Measurements from ENCODE around the gene AXIN2.

Gene AXIN2

DNA sequence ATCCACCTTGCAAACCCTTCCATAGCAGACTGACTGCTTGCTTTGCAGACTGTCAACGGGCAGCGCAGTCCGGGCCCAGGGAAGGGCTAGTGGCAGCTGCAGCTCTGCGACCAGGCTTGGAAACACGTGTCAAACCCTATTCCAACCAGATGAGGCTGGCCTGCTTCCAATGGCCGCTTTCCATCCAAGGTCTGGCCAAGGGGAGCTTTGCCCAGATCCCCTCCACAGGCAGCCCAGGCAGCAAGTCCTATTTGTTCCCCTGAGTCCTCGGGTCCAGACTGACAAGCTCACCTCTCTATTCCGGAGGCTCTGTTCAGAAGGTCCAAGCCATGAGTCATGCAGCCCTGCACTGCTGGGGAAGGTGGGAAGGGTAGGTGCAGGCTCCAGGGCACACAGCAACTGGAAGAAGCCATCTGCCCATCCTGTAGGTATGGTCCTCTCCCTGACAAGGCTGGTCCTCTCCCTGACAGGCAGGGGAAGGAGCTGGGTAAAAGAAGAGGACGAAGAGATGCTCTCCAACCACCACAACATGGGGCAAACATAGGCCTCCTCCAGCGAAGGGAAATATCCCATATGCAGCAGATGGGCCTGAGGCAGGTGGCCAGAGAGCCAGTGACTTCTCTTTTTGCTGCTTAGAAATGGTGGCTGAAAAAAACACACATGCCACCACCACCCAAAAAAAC lies 22.6 kb upstream of the AXIN2 start:
- DNase-seq = no peak

DNA sequence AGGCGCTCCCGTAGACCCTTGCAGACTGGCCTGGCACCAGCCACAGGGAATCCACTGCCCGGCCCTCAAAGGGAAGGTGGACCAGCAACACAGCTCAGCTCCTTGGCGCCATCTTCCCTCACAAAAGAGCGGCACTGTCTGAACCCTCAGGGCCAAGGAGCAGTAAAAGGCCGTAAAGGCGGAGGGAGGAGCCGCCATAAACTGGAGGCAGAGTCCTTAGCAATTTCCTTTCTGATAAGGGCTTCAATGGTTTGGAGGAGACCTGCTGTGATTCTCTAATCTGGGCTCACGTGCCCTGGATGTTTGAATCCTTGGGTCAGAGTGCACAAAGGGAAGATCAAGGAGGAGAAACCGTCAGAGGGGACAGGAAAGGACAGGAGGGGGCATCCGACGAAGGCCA lies 15.5 kb upstream of the AXIN2 start:
- no peak for DNase-seq

DNA sequence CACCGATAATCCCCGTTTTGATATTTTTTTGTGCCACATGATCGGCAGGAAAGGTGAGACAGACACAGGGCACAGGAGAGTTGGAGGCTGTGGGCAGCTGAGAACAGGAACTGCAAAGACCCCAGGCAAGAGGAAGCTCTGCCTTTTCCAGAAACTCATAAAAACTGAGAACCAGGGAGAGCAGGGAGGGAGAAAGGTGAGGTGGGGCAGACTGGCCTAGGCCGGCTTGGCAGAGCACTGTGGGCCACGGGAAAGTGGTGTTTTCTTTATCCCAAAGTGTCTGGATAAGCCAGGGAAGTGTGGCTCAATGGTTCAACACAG lies 11.8 kb upstream of the AXIN2 start:
- no peak for DNase-seq

DNA sequence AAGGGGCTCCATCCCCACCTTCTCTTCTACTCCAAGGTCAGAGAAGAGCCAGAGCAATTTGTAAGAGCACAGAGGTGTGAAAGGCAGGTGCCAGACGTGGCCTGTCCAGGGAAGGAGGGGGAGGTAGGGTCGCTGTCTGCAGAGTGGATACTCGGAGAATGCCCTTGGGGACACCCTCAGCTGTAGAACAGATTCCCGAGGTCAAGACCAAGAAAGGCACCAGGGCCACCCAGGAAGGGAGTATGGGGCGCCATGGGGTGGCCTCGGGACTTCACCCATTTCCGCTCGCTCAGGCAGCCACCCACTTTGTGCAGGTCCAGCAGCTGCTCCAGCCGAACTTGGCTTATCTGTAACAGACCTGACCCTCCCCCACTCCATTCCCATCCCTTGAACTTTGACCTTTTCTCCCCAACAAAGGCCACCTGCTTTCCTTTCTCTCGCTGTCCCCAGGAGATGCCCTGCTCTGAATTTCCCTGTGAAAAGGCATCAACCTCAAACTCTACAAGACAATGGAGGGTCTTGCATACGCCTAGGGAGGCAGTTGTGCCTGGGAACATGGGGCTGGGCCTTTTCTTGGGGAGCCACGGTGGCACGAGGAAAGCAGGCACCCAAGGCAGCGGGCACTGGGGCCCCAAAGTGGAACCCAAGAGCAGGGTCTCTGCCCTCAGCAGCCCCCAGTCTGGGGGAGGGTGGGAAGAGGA lies 11.3 kb upstream of the AXIN2 start:
- DNase-seq = no peak

DNA sequence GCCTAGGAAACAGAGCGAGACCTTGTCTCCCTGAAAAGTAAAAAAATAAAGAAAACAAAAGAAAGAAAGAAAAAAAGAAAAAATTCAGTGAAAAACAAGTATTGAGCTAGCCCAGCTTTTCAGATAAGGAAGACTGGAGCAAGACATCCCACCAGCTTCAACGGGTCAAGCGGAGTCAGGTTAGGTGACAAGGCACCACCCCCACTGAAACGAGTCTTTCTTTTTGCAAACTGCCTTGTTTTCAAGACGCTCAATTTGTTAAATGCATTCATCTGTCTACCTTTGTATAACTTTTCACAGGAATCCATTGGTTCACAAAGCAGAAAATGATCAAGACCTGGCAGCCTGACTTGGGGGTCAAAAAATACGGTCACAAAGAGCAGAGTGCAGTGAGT lies 10.7 kb upstream of the AXIN2 start:
- DNase-seq = no peak

DNA sequence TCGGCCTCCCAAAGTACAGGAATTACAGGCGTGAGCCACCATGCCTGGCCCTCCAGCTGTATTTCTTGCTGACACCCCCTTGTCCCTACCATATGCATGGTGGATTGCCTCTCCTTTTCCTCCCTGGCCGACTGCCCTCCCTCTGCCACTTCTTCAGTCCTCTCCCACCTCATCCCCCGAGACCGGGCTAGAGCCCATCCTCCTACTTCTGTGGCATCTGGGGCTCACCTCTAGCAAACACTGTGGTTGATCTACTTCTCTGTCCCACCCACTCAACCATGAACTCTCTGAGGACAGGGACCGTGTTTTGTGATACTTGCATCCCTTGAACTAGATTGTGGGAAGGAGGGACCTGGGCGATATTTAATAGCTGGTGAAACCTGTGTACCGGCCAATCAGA lies 7.5 kb upstream of the AXIN2 start:
- DNase-seq = no peak

DNA sequence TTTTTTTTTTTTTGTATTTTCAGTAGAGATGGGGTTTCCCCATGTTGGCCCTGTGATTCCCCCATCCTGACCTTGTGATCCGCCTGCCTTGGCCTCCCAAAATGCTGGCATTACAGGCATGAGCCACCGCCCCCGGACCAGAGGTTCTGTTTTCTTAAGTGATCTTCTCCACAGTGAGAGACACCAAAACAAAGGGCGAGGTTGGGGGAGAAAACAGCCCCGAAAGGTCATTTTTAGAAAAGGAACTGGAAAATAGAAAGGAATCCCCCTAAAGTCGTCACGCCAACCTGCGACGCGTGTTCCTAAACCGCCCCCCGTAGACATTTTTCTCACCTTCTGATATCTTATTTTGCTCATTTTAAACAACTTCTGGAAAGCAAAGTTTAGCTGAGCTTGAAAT lies 6.1 kb upstream of the AXIN2 start:
- no peak for DNase-seq

DNA sequence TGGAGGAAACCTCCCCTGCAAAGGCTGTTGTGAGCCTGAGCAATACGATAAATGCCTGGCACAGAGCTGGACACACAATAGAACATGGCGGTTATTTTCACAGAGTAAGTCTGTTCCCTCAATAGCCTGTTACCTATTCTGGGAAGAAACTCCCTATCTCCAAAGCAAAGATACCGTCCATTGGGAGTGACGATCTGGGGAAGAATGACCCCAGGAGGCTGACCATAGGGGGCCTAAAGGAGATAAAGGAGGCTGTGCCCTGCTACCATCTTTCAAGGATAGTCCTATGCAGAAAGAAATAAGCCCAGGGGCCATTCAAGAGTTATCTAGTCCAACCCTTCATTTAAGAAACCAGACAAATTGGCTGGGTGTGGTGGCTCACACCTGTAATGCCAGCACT lies 4.1 kb upstream of the AXIN2 start:
- no peak for DNase-seq

DNA sequence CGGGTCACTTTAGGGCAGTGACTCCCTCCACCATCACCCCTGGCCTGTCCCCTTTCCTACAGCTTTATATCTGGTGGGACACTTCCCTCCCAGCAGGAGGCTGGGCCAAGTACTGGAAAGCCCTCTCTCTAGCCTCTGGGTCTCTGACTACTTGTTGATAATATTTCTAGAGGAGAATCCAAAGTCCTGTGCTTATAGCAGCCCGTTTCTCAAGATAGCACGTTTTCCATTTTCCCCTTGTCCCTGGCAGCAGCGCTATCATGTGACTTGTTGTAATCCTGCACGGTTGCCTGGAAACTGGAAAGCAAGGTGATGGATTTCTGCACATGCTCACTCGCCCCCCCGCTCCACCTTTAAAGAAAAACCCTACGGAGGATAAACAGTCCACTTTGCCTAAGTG lies 3.3 kb upstream of the AXIN2 start:
- DNase-seq = no peak

DNA sequence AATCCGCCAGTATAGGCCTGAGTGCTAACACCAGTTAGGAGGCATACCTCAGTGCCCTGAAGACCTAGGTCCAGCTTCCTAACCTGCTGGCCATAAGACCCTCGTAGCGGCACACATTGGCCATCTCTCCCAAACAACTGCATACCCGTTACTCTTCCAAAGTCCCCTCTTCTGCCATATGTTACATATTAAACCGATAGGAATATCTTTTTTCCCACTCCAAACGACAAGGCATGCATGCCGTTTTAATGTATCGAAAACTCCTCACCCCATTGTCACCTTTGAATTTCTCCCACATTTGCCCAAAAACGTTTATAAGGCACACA lies 721 bp upstream of the AXIN2 start:
- DNase-seq = no peak

DNA sequence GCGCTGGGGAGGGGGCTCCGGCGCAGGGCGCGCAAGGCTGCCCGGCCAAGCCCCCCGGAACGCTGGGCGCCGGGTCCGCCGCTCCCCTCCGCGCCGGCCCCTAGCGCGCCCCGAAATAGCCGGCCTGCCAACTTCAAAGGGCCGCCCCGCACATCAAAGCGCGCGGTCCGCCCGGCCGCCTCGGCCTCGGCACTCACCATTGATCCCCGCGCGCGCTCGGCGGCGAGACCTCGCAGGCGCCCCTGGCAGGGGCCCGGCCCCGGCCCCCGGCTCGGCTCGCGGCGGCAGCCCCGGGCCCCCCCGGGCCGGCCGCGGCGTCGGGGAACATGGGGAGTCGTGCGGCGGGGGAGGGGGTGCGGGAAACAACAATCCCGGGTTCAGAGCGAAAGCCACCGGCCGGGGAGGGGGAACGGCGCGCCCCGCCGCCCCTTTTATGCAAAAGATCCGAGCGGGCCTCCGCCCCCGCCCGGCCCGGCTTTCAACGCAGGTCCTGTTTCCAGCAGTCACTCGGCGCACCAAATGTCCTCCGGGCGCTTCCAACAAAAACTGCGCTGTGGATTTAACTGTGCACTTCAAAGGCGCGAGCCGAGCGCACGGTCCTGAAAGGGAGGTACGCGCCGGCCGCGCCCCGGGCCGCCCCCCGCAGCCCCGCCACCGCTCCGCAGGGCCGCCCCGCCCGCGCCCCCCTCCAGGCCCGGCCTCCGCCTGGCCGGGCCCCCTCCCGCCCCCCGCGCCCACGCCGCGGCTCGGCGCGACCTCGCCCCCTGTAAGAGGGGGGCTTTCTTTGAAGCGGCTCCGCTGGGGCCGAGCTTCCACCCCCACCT lies 608 bp downstream of the AXIN2 start:
- DNase-seq = peak; percentile 85

DNA sequence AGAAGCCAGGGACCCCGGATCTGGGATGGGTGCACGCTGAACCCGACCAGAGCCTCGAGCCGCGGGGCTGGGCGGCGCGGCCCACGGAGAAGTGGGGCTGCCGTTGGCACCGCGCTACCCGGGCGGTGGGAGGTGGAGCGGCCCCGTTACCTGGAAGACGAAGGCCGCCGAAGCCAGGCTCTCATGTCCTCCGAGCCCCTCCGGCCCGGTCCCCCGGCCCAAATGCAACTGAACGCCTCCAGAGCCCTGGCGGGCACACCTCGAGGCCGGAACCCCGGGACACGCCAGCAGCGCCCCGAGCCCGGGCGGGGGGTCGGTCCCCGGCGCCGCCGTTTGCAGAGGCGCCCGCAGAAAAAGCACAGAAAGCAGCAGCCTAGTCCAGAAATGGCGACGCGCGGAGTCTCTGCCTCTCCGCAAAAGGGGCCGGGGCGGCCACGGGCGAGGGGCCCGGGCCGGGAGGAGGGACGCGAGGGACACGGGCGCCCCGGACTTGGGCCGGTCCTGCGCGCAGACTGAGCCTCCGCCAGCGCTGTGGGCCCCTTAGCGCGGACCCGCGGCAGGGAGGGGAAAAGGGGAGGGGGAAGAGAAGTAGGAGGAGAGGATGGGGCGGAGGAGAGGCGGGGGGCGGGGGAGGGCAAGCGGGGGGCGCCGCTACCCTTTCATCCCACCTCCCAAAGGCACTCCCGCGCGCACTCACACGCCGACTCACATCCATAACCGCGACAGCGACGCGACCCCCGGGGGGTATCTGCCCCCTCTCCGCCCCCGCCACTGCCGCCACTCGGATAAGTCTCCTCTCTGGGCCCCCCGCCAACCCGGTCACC lies 1.4 kb downstream of the AXIN2 start:
- peak; percentile 62 for DNase-seq

DNA sequence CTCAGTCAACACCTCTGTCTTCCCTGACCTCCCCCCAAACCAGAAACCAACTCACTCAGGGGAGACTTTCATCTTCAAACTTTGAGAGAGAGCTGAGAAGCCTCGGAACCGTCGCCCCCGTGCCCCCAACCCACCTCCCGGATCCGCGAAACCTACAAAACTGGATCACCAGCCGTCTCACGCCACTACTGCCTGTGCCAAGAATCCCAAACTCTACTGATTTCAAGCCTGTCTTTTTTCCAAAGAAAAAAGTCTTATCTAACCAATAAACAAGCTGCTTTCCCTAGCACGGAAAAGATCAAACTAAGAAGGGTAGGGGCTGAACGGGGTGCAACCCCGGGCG lies 2.0 kb downstream of the AXIN2 start:
- no peak for DNase-seq

DNA sequence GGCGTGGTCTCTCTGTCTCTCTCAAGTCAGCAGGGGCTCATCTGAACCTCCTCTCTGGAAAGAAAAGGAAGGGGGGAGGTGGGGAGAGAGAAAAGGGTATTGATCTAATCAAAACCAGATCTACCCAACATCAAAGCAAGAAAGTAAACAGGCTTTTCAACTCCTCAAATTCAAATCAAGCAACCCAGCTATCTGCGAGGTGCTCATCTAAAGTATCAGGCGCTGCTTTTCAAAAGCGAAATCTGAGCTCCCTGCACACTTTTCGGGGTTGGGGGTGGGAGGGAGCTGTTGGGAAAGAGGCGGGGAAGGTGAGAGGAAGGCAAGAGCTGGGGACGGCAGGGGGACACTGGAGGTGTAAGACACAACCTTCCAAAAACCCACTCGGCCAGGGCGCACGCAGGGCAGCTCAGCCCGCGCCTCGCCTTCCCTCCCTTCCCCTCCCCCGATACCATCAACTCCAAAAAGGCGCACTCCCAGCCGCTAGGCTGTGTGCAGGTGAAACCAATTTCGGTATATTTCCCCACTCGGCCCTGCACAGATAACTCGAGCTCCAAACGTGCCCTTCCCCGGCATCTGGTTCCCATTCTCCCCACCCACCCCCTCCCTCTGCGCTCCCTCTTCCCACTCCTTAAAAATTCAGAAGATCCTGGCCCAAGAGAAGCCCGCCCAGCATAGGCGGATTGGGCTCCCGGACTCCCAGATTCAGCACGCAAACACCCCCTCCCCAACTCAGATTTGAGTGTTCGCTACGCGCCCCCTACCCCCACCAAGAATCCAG lies 2.6 kb downstream of the AXIN2 start:
- DNase-seq = no peak

DNA sequence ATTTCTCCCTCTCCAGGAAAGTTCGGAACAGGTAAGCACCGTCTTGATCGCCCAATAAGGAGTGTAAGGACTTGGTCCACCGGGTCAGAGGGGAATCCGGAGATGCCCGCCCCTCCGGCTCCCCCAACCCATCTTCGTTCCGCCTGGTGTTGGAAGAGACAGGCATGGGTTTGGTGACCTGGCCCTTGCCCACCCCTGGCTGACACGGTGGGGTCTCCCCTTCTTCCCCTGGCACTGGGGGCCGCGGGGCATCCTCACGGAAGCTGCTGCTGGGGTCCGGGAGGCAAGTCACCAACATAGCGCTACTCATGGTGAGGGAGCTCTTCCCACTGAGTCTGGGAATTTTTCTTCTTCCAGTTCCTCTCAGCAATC lies 3.2 kb downstream of the AXIN2 start:
- no peak for DNase-seq

DNA sequence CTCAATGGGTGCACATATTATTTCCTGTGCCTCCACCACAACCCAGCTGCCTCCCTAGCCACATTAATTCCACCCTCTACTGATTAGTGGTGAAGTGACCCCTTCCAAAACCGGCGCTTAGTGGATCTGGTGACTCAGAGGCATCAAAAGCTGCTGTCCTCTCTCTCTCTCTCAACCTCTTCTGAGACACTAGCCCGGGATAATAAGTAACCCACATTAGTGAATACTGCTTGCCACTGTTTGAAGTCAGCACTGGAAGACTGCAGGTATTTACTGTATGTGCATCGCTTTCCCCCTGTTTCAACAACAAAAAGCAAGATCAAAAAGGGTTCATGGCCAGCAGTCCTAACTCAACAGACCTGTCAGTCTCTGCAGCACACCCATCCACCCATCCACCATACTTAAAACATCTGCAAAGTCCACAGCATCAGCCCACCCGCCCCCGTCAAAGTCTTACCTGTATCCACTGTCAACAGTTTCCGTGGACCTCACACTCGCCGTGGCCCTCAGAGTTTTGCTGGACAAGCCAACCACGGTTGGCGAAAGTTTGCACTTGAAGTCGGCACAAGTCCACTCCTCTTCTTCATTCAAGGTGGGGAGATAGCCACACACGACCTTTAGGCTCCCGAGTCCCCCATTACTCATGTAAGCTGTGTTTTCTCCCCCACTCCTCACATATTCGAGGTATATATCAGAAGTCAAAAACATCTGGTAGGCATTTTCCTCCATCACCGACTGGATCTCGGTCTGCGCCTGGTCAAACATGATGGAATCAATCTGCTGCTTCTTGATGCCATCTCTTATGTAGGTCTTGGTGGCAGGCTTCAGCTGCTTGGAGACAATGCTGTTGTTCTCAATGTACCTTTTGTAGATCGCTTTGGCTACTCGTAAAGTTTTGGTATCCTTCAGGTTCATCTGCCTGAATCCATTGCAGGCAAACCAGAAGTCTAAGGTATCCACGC lies 3.8 kb downstream of the AXIN2 start:
- DNase-seq = no peak

DNA sequence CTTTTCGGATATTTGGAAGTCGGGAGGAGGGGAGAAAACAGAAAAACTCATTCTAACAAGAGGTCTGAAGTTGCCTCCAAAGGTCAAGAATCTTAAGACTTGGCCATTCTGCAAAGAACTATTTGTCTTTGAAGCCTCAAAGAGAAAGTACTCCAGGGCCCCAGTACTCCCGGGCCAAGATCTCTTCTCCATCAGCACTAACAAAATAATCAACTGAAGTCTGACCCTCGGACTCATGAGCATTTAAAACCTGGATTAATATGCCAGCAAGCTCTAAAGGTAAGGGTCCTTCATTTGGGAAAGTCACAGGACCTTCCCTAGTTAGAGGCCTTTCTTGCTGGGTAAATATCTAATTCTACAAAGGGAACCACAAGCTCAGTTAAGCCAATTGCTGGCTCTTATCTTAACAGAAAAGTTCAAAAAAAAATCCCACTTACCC lies 4.5 kb downstream of the AXIN2 start:
- DNase-seq = no peak

DNA sequence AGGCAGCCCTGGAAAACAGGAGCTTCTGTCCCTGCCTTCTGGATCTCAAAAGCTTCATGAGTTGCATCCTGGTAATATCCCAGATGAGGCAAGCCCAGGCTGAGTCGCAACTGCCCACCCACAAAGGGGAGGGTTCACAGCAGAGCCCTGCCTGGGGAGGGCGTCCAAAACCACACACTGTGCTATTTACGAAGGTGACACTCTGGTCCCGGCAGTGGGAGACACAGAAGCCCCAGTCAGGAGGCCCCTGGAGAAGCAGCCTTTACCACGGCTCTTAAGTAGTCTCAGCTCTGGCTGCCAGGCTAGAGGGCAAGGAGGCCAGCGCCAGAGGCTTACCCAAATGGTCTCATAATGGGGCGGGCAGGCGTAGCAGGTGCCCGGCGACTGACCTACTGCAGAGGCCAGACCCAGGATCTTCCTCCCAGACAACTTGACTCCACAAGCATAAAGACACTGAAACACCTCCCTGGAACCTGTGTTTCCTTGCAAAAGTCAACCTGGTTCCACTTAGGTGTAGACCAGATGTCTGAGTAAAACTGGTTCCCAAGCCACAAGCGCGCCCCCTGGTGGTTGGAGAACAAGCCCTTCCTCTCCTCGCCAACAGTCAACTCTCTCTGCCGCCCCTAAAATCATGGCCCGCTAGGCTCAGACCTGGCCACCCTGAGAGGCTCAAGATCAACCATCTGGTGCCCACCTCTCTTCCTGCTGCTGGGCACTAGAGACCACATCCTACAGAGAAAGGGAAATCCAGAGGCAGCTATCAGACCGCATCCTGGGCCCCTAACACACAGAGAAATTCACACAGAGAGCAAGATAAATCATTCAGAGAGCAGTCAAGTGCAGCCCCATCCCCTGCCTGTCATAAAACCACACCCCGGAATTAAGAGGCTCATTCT lies 5.2 kb downstream of the AXIN2 start:
- peak; percentile 99 for DNase-seq

DNA sequence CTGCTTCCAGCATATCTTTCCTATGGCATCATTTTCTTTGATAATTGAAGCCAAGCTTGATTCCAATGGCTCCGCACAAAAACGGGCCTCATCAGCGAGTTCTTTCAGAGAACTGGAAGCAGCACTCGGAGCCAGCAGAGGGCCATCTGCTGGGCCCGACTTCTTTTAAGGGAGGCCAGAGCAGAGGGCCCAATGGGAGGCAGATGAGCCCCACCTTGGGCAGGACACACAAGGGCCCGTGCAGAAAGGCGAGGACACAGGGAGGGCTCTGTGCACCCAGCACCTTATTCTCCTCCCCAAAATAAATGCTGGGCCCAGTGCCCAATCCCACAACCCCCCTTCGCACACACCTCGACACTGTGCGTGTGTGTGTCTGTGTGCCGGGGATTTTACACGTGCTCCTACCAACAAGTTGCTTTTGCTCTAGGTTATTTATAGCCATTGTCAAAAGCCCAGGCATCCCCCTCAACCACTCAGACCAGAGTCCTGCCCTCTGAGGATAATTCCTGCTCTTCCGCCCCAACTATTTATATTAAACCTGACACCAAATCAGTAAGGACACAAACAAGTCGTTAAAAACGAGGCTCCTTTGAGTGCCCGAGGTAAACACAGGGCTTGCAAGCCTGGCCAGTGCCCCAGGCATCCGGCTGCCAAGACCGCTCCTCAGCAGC lies 6.8 kb downstream of the AXIN2 start:
- DNase-seq = no peak
